Astrocyte (in vitro differentiated cells and primary cell): ENCODE measurements around the gene AGAP9.
"Not testable (repeated sequence)": the region's sequence is repeated elsewhere in the genome, so short reads cannot be mapped to it uniquely, and the experiment has no call there.

Experiments
- EZH2 ChIP-seq: IDR thresholded peaks from 2 replicates; pipeline ENCODE4 v1.6.1; 2012; ENCODE audit warnings: mild to moderate bottlenecking, low read length, inconsistent platforms; ENCODE audit not compliant: insufficient read depth
- TF ChIP-seq, protein P1 (sequence below): IDR thresholded peaks from 2 replicates; pipeline ENCODE4 v1.5.1; 2011; ENCODE audit warnings: low read depth, mild to moderate bottlenecking, inconsistent platforms, low read length, moderate library complexity; ENCODE audit not compliant: insufficient read depth

DNA sequence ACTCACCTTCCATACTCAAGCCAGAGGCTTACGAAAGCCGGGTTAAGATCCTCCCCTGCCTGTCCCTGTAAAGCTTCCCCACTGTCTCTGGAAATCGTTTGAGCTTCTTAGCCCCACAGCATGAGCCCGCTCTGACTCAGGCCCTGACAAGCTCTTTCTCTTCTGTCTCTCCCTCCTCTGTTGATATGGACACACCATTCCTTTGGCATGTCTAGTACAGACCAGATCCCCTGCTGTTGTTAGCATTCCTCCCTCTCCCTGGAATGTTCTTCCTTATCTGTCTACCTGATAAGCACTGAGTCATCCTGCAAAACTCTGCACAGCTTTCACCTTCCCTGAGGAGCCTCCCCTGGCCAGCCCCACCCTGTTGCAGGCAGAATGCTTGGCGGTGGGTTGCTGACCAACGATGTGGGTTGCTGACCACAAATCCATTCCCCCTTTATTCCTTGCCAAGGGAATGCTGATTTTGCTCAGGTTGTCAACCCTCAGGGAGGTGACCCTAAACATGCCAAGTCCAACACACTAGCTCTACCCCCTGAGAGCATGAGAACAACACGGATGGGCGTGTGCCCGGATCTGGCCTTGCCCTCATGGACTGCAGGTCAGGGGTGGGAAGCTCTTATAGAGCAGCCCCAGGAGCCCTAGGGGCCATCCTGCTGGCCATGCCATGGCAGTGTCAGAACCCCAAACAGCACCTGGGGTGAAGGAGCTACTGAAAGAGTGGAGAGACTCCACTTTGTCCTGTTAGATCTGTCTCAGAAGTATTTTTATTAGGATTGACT lies 60.7 kb downstream of the AGAP9 start:
- not testable (repeated sequence) for TF ChIP-seq EZH2
- TF ChIP-seq, protein P1, sequence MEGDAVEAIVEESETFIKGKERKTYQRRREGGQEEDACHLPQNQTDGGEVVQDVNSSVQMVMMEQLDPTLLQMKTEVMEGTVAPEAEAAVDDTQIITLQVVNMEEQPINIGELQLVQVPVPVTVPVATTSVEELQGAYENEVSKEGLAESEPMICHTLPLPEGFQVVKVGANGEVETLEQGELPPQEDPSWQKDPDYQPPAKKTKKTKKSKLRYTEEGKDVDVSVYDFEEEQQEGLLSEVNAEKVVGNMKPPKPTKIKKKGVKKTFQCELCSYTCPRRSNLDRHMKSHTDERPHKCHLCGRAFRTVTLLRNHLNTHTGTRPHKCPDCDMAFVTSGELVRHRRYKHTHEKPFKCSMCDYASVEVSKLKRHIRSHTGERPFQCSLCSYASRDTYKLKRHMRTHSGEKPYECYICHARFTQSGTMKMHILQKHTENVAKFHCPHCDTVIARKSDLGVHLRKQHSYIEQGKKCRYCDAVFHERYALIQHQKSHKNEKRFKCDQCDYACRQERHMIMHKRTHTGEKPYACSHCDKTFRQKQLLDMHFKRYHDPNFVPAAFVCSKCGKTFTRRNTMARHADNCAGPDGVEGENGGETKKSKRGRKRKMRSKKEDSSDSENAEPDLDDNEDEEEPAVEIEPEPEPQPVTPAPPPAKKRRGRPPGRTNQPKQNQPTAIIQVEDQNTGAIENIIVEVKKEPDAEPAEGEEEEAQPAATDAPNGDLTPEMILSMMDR, result not testable (repeated sequence)
